Mesenchymal stem cell (in vitro differentiated cells and primary cell): ENCODE measurements around the gene SORCS1.

ENCODE experiments used
- DNase-seq: peaks from one replicate; pipeline ENCODE4 v3.0.0-alpha.2; 2013
- H2AFZ ChIP-seq: one replicate; pipeline ENCODE4 v1.6.1; 2013; ENCODE audit warnings: low read depth, mild to moderate bottlenecking, control low read depth, inconsistent platforms, low read length, moderate library complexity
- H2AK5ac ChIP-seq: 2 replicates; pipeline ENCODE4 v1.6.1; 2013; ENCODE audit warnings: low read length, moderate library complexity, mild to moderate bottlenecking, inconsistent platforms; ENCODE audit not compliant: severe bottlenecking
- H2BK120ac ChIP-seq: one replicate; pipeline ENCODE4 v1.6.1; 2013; ENCODE audit warnings: low read depth, mild to moderate bottlenecking, inconsistent platforms, low read length, moderate library complexity
- H2BK12ac ChIP-seq, 2 experiments: one replicate each; pipeline ENCODE4 v1.6.1; 2013; ENCODE audit warnings: inconsistent platforms in 2 of 2, low read length in 2 of 2, mild to moderate bottlenecking in 2 of 2, moderate library complexity in 2 of 2, control low read depth in 1 of 2
- H2BK15ac ChIP-seq: one replicate; pipeline ENCODE4 v1.6.1; 2013; ENCODE audit warnings: mild to moderate bottlenecking, low read depth, inconsistent platforms; ENCODE audit not compliant: poor library complexity, severe bottlenecking
- H2BK5ac ChIP-seq: 2 replicates; pipeline ENCODE4 v1.6.1; 2013; ENCODE audit warnings: low read depth, mild to moderate bottlenecking, low read length, control low read depth, inconsistent platforms; ENCODE audit not compliant: poor library complexity, severe bottlenecking
- H3K14ac ChIP-seq, 2 experiments: one replicate each; pipeline ENCODE4 v1.6.1; 2013; ENCODE audit warnings: inconsistent platforms in 2 of 2, low read length in 2 of 2, control low read depth in 1 of 2, mild to moderate bottlenecking in 1 of 2, moderate library complexity in 1 of 2
- H3K18ac ChIP-seq, 2 experiments: one replicate each; pipeline ENCODE4 v1.6.1; 2013; ENCODE audit warnings: inconsistent platforms in 2 of 2, low read length in 2 of 2, control low read depth in 1 of 2, low read depth in 1 of 2, mild to moderate bottlenecking in 1 of 2
- H3K23ac ChIP-seq, 2 experiments: one replicate each; pipeline ENCODE4 v1.6.1; 2013; ENCODE audit warnings: inconsistent platforms in 2 of 2, low read length in 2 of 2, mild to moderate bottlenecking in 2 of 2, moderate library complexity in 2 of 2, control low read depth in 1 of 2
- H3K27ac ChIP-seq: 2 replicates; pipeline ENCODE4 v1.5.1; 2013; ENCODE audit warnings: mild to moderate bottlenecking, moderate library complexity, low read length, control low read depth, inconsistent platforms; ENCODE audit not compliant: poor library complexity, severe bottlenecking
- H3K27me3 ChIP-seq, 2 experiments: 2 replicates each; pipeline versions ENCODE4 v1.6.1 to v1.7.0; 2013; ENCODE audit warnings: low read length in 2 of 2, mild to moderate bottlenecking in 2 of 2, moderate library complexity in 2 of 2, control low read depth in 1 of 2, inconsistent platforms in 1 of 2; ENCODE audit not compliant: control insufficient read depth in 1 of 2, insufficient read depth in 1 of 2
- H3K36me3 ChIP-seq, 2 experiments: 2 replicates each; pipeline versions ENCODE4 v1.6.1 to v1.7.0; 2013; ENCODE audit warnings: low read length in 2 of 2, control low read depth in 1 of 2, inconsistent platforms in 1 of 2, low read depth in 1 of 2, mild to moderate bottlenecking in 1 of 2; ENCODE audit not compliant: insufficient read depth in 2 of 2, control insufficient read depth in 1 of 2
- H3K4ac ChIP-seq, 2 experiments: one replicate each; pipeline ENCODE4 v1.6.1; 2013; ENCODE audit warnings: inconsistent platforms in 2 of 2, low read length in 2 of 2, mild to moderate bottlenecking in 2 of 2, moderate library complexity in 2 of 2, control low read depth in 1 of 2, low read depth in 1 of 2
- H3K4me1 ChIP-seq: 2 replicates; pipeline ENCODE4 v1.6.1; 2013; ENCODE audit warnings: low read depth, low read length, control low read depth; ENCODE audit not compliant: control insufficient read depth, insufficient read depth
- H3K4me2 ChIP-seq: 2 replicates; pipeline ENCODE4 v1.6.1; 2013; ENCODE audit warnings: low read length, mild to moderate bottlenecking, inconsistent platforms; ENCODE audit not compliant: poor library complexity, severe bottlenecking
- H3K4me3 ChIP-seq, 2 experiments: 2 replicates each; pipeline versions ENCODE4 v1.5.1 to v1.7.0; 2013; ENCODE audit warnings: low read length in 2 of 2, mild to moderate bottlenecking in 2 of 2, control low read depth in 1 of 2, low read depth in 1 of 2; ENCODE audit not compliant: insufficient read depth in 1 of 2
- H3K79me1 ChIP-seq: replicated peaks from 2 replicates; pipeline ENCODE4 v1.6.1; 2013; ENCODE audit warnings: mild to moderate bottlenecking, control low read depth, low read length, inconsistent platforms; ENCODE audit not compliant: poor library complexity, severe bottlenecking
- H3K9ac ChIP-seq: 2 replicates; pipeline ENCODE4 v1.7.0; 2013; ENCODE audit warnings: mild to moderate bottlenecking, low read length, moderate library complexity
- H3K9me3 ChIP-seq: 2 replicates; pipeline ENCODE4 v1.7.0; 2013; ENCODE audit warnings: mild to moderate bottlenecking, low read length; ENCODE audit not compliant: control insufficient read depth
- H4K8ac ChIP-seq: one replicate; pipeline ENCODE4 v1.6.1; 2013; ENCODE audit warnings: inconsistent platforms, mild to moderate bottlenecking, low read length, moderate library complexity
- H4K91ac ChIP-seq: one replicate; pipeline ENCODE4 v1.6.1; 2013; ENCODE audit warnings: mild to moderate bottlenecking, low read length, inconsistent platforms
- WGBS: methylation state at CpG from one replicate; pipeline ENCODE4 v1.1.7; 2013; ENCODE audit warnings: mixed read lengths; 5-methylcytosine and 5-hydroxymethylcytosine counted together

The SORCS1 gene

GRCh38 chr10:106705681-106706100, 458.8 kb downstream of the SORCS1 start:
- H4K8ac ChIP-seq: no peak overlapping the region
- no peak overlapping the region for H3K4me2 ChIP-seq
- no peaks in the 10 kb centered on the region for H3K79me1 ChIP-seq
- no peak overlapping the region for H3K27ac ChIP-seq
- no peaks in the 10 kb centered on the region for H3K9me3 ChIP-seq
- H3K14ac ChIP-seq: no peak overlapping the region
- H2BK5ac ChIP-seq: no peak overlapping the region
- H3K18ac ChIP-seq: no peak overlapping the region
- H3K4me3 ChIP-seq: peak overlapping the region in 1 of 2 experiments; percentile 45
- H2BK12ac ChIP-seq: no peak overlapping the region
- peak; percentile 28 for DNase-seq
- no peaks in the 10 kb centered on the region for H3K4me1 ChIP-seq
- no peak overlapping the region for H2BK15ac ChIP-seq
- no peak overlapping the region for H3K4ac ChIP-seq
- H3K36me3 ChIP-seq: no peaks in the 10 kb centered on the region
- WGBS: 31% methylated on average over 8 of the region's 9 CpGs
- H2AK5ac ChIP-seq: no peak overlapping the region
- no peak overlapping the region for H3K23ac ChIP-seq
- no peak overlapping the region for H4K91ac ChIP-seq
- peaks cover 0 to 17% of the 10 kb centered on the region in 2 experiments for H3K27me3 ChIP-seq
- H2AFZ ChIP-seq: no peak overlapping the region
- H3K9ac ChIP-seq: peak overlapping the region; percentile 73
- H2BK120ac ChIP-seq: no peak overlapping the region

- Histone ChIP-seq H3K18ac (no peak overlapping the region), H3K9ac (no peak overlapping the region), H3K4me1 (no peaks in the 10 kb centered on the region), H3K4ac (no peak overlapping the region), H2BK12ac (no peak overlapping the region), H2AK5ac (no peak overlapping the region), H4K8ac (no peak overlapping the region), H4K91ac (no peak overlapping the region), H2BK120ac (no peak overlapping the region), H3K4me2 (no peak overlapping the region), H3K79me1 (no peaks in the 10 kb centered on the region), H3K23ac (no peak overlapping the region), H3K27ac (no peak overlapping the region), H3K4me3 (no peak overlapping the region), H3K14ac (no peak overlapping the region), H2AFZ (no peak overlapping the region), H3K36me3 (no peaks in the 10 kb centered on the region), H2BK5ac (no peak overlapping the region), H2BK15ac (no peak overlapping the region), H3K27me3 (peaks cover 0 to under 1% of the 10 kb centered on the region in 2 experiments), H3K9me3 (no peaks in the 10 kb centered on the region)
- WGBS: 91% methylated on average over 2 of the region's 2 CpGs
- DNase-seq: no peak
These were observed 468.3 kb downstream of the SORCS1 start for GRCh38 chr10:106696239-106696638.

- Histone ChIP-seq H3K4me2 (no peak overlapping the region), H2AFZ (no peak overlapping the region), H4K91ac (no peak overlapping the region), H3K18ac (no peak overlapping the region), H3K27me3 (no peaks in the 10 kb centered on the region), H2BK15ac (no peak overlapping the region), H3K9ac (no peak overlapping the region), H2AK5ac (no peak overlapping the region), H2BK5ac (no peak overlapping the region), H3K79me1 (no peaks in the 10 kb centered on the region), H3K4me1 (no peaks in the 10 kb centered on the region), H3K14ac (no peak overlapping the region), H3K4ac (no peak overlapping the region), H2BK120ac (no peak overlapping the region), H2BK12ac (no peak overlapping the region), H3K36me3 (no peaks in the 10 kb centered on the region), H4K8ac (no peak overlapping the region), H3K4me3 (no peak overlapping the region), H3K27ac (no peak overlapping the region), H3K23ac (no peak overlapping the region), H3K9me3 (no peaks in the 10 kb centered on the region)
- 40% methylated on average over 1 of the region's 1 CpG for WGBS
- no peak for DNase-seq
These were observed 469.8 kb downstream of the SORCS1 start for GRCh38 chr10:106694696-106695095.

GRCh38 chr10:106682175-106682574, 482.3 kb downstream of the SORCS1 start:
- no peak overlapping the region for H3K4ac ChIP-seq
- DNase-seq: no peak
- H3K27ac ChIP-seq: no peak overlapping the region
- H3K4me3 ChIP-seq: no peak overlapping the region
- H2BK15ac ChIP-seq: no peak overlapping the region
- H2AK5ac ChIP-seq: no peak overlapping the region
- no peak overlapping the region for H2BK120ac ChIP-seq
- H2BK12ac ChIP-seq: no peak overlapping the region
- no peaks in the 10 kb centered on the region for H3K79me1 ChIP-seq
- no peaks in the 10 kb centered on the region for H3K27me3 ChIP-seq
- H2AFZ ChIP-seq: no peak overlapping the region
- no peak overlapping the region for H4K91ac ChIP-seq
- H2BK5ac ChIP-seq: no peak overlapping the region
- H3K14ac ChIP-seq: no peak overlapping the region
- H3K9me3 ChIP-seq: no peaks in the 10 kb centered on the region
- no peak overlapping the region for H3K18ac ChIP-seq
- H4K8ac ChIP-seq: no peak overlapping the region
- no peak overlapping the region for H3K4me2 ChIP-seq
- H3K9ac ChIP-seq: no peak overlapping the region
- H3K36me3 ChIP-seq: no peaks in the 10 kb centered on the region
- H3K4me1 ChIP-seq: no peaks in the 10 kb centered on the region
- no peak overlapping the region for H3K23ac ChIP-seq
